ENCODE data around the gene PLCG2.

PLCG2 gene

DNA sequence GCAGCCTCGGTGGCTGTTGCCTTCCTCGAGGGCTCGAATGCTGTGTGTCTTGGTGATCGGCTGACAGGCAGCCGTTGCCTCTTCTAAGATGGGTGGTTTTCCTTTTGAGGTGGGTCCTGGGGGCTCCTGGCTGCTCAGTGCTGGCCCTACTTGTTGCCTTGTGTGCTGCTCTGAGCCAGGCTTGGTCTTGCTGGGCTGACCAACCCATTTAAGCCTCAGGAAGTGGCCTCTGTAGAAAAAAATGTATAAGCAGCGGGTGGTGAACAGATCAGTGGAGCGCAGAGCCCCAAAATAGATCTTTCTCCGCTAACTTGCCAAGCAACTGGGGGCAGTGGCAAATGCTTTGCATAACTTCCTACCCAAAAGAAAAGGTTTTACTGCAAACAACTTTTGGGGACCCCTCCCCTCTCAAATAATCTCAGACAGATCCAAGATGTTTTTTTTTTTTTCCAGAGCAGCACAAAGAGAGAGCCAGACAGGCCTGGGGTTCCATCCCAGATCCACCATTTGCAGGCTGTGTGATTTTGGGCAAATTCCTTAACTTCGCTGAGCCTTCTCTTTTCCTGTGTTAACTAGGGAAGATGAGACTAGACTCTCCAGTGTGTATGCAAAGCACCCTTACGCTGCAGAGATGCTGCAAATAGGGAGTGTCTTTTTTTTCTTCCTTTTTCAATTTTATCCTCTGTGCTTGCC is 42.5 kb downstream of the PLCG2 start:
- Mint-ChIP-seq H3K4me3 (no peak overlapping the region), H3K27ac (no peak overlapping the region), H3K36me3 (ENCODE audit: low read depth) (no peaks in the 10 kb centered on the region), H3K4me1 (ENCODE audit: low read depth) (peaks cover 13% of the 10 kb centered on the region), H3K27me3 (ENCODE audit: low read depth) (peaks cover 5% of the 10 kb centered on the region), H3K9me3 (no peaks in the 10 kb centered on the region)
- DNase-seq (ENCODE audit: low spot score), result no peak

DNA sequence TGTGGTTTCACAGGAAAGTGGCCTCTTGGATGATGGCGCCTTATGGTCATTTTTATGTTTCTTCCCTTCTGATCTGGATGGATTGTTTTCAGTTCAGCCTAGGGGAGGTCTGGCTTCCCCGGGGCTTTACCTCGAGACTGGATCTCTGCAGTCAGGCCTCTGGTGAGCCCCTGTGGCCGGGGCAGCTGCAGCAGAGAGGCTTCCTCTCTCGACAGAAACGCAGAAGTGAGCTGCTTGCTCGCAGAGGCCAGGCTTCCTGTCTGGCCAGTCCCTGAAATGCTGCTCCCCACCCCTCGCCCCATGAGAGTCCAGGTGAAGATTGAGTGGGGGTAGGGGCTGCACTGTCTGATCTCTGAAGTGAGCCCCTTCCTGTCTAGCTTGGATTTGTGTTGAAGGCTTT is 44.0 kb downstream of the PLCG2 start:
- Mint-ChIP-seq H3K4me3 (no peak overlapping the region), H3K27me3 (ENCODE audit: low read depth) (peaks cover 5% of the 10 kb centered on the region), H3K36me3 (ENCODE audit: low read depth) (no peaks in the 10 kb centered on the region), H3K27ac (no peak overlapping the region), H3K9me3 (no peaks in the 10 kb centered on the region), H3K4me1 (ENCODE audit: low read depth) (peaks cover 8% of the 10 kb centered on the region)
- no peak for DNase-seq (ENCODE audit: low spot score)

- H3K4me3 Mint-ChIP-seq, result no peak overlapping the region
- no peak for DNase-seq (ENCODE audit: low spot score)
- H3K9me3 Mint-ChIP-seq, result no peaks in the 10 kb centered on the region
- no peak overlapping the region for H3K27ac Mint-ChIP-seq
- no peaks in the 10 kb centered on the region for H3K36me3 Mint-ChIP-seq (ENCODE audit: low read depth)
- peaks cover 7% of the 10 kb centered on the region for H3K4me1 Mint-ChIP-seq (ENCODE audit: low read depth)
- H3K27me3 Mint-ChIP-seq (ENCODE audit: low read depth), result peaks cover 5% of the 10 kb centered on the region
Observed at GRCh38 chr16:81823734-81824133, 44.6 kb downstream of the PLCG2 start.

- peaks cover 13% of the 10 kb centered on the region for H3K4me1 Mint-ChIP-seq (ENCODE audit: low read depth)
- peaks cover 5% of the 10 kb centered on the region for H3K27me3 Mint-ChIP-seq (ENCODE audit: low read depth)
- no peak overlapping the region for H3K4me3 Mint-ChIP-seq
- no peaks in the 10 kb centered on the region for H3K36me3 Mint-ChIP-seq (ENCODE audit: low read depth)
- no peak for DNase-seq (ENCODE audit: low spot score)
- no peaks in the 10 kb centered on the region for H3K9me3 Mint-ChIP-seq
- no peak overlapping the region for H3K27ac Mint-ChIP-seq
Observed at GRCh38 chr16:81826523-81826922, 47.4 kb downstream of the PLCG2 start.

GRCh38 chr16:81830845-81831540 is 51.9 kb downstream of the PLCG2 start:
- H3K36me3 Mint-ChIP-seq (ENCODE audit: low read depth), result no peaks in the 10 kb centered on the region
- peaks cover 15% of the 10 kb centered on the region for H3K4me1 Mint-ChIP-seq (ENCODE audit: low read depth)

DNA sequence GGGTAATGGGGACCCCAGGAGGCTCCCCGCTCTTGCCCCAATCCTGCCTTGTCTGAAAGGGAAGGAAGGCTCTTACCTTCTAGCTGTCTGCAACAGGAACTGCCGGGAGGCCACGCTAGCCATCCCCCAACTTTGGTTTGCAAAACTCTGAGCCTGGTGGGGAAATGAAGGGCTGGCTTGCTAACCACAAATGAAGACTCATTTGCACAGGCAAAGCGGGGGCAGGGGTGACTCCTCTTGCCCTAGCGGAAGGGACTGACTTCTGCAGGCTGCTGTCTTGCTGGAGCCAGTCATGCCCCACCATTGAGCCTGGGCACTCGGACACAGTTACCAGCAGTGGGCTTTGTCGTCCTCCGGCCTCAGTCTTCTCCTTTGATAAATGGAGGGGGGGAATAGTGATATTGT is 52.6 kb downstream of the PLCG2 start:
- peak; percentile 48 for DNase-seq (ENCODE audit: low spot score)
- no peaks in the 10 kb centered on the region for H3K27me3 Mint-ChIP-seq (ENCODE audit: low read depth)
- H3K4me3 Mint-ChIP-seq, result peak overlapping the region; percentile 9
- no peaks in the 10 kb centered on the region for H3K9me3 Mint-ChIP-seq
- H3K4me1 Mint-ChIP-seq (ENCODE audit: low read depth), result peaks cover 15% of the 10 kb centered on the region
- H3K36me3 Mint-ChIP-seq (ENCODE audit: low read depth), result no peaks in the 10 kb centered on the region
- H3K27ac Mint-ChIP-seq, result peak overlapping the region; percentile 20

More at GRCh38 chr16:81830845-81831540, 51.9 kb downstream of the PLCG2 start:
- Mint-ChIP-seq H3K27me3 (ENCODE audit: low read depth) (no peaks in the 10 kb centered on the region), H3K4me3 (no peak overlapping the region), H3K27ac (no peak overlapping the region), H3K9me3 (no peaks in the 10 kb centered on the region)
- DNase-seq (ENCODE audit: low spot score), result no peak

- DNase-seq (ENCODE audit: low spot score), result no peak
- Mint-ChIP-seq H3K27me3 (ENCODE audit: low read depth) (no peaks in the 10 kb centered on the region), H3K9me3 (no peaks in the 10 kb centered on the region), H3K36me3 (ENCODE audit: low read depth) (no peaks in the 10 kb centered on the region), H3K27ac (no peak overlapping the region), H3K4me3 (no peak overlapping the region), H3K4me1 (ENCODE audit: low read depth) (peaks cover 17% of the 10 kb centered on the region)
Observed at GRCh38 chr16:81832801-81833547, 53.9 kb downstream of the PLCG2 start.

DNA sequence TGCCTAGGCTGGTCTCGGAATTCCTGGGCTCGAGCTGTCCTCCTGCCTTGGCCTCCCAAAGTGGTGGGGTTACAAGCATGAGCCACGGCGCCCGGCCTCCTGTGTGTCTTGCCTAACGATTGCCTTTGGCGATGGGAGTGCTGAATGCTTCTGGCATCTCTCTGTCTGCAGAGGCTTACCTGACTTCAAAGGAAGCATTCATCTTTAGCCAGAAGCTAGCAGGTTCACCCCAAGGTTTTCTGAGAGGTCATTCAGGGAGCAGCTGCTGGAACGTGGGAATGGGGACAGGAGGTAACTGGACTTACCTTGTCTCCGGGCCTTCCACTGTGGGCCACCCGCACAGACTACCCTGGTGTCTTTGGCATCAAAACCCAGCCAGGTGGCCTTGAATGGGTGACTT is 54.7 kb downstream of the PLCG2 start:
- DNase-seq (ENCODE audit: low spot score), result no peak
- no peaks in the 10 kb centered on the region for H3K27me3 Mint-ChIP-seq (ENCODE audit: low read depth)
- H3K4me1 Mint-ChIP-seq (ENCODE audit: low read depth), result peaks cover 17% of the 10 kb centered on the region
- no peaks in the 10 kb centered on the region for H3K36me3 Mint-ChIP-seq (ENCODE audit: low read depth)
- no peak overlapping the region for H3K4me3 Mint-ChIP-seq
- no peaks in the 10 kb centered on the region for H3K9me3 Mint-ChIP-seq
- no peak overlapping the region for H3K27ac Mint-ChIP-seq

GRCh38 chr16:81834868-81835267 is 55.8 kb downstream of the PLCG2 start:
- no peak overlapping the region for H3K4me3 Mint-ChIP-seq
- H3K36me3 Mint-ChIP-seq (ENCODE audit: low read depth), result no peaks in the 10 kb centered on the region
- DNase-seq (ENCODE audit: low spot score), result no peak
- H3K27ac Mint-ChIP-seq, result no peak overlapping the region
- H3K9me3 Mint-ChIP-seq, result no peaks in the 10 kb centered on the region
- peaks cover 17% of the 10 kb centered on the region for H3K4me1 Mint-ChIP-seq (ENCODE audit: low read depth)
- H3K27me3 Mint-ChIP-seq (ENCODE audit: low read depth), result no peaks in the 10 kb centered on the region

GRCh38 chr16:81836279-81837054 is 57.4 kb downstream of the PLCG2 start:
- Mint-ChIP-seq H3K4me3 (no peak overlapping the region), H3K36me3 (ENCODE audit: low read depth) (no peaks in the 10 kb centered on the region)

DNA sequence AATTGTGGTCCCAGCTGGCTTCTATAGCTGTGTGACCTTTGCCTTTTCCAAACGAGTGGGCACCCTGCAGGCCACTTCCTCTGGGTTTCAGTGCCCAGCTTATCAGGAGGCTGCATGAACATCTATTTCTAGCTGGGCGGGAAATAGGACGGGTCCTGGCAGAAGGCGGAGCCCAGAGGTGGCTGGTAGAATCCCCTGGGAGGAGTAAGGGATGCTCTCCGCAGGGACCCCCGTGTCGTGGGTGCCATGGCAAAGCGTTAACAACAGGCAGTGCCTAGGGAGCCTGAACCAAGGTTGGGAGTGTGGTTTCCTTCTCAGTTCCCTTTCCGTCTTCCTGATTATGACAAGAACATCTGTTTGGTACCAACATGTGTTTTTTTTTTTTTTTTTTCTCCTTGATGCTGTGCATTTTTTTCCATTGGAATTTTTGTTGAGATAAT is 58.2 kb downstream of the PLCG2 start:
- Mint-ChIP-seq H3K27ac (no peak overlapping the region), H3K4me1 (ENCODE audit: low read depth) (peaks cover 5% of the 10 kb centered on the region), H3K36me3 (ENCODE audit: low read depth) (no peaks in the 10 kb centered on the region), H3K27me3 (ENCODE audit: low read depth) (peaks cover 4% of the 10 kb centered on the region), H3K4me3 (no peak overlapping the region), H3K9me3 (no peaks in the 10 kb centered on the region)
- no peak for DNase-seq (ENCODE audit: low spot score)

More at GRCh38 chr16:81836279-81837054, 57.4 kb downstream of the PLCG2 start:
- Mint-ChIP-seq H3K27me3 (ENCODE audit: low read depth) (no peaks in the 10 kb centered on the region), H3K4me1 (ENCODE audit: low read depth) (peaks cover 11% of the 10 kb centered on the region), H3K27ac (no peak overlapping the region), H3K9me3 (no peaks in the 10 kb centered on the region)
- DNase-seq (ENCODE audit: low spot score), result no peak

- Mint-ChIP-seq H3K4me1 (ENCODE audit: low read depth) (peaks cover 10% of the 10 kb centered on the region), H3K9me3 (no peaks in the 10 kb centered on the region)
- no peak for DNase-seq (ENCODE audit: low spot score)
Observed at GRCh38 chr16:81838794-81839193, 59.7 kb downstream of the PLCG2 start.

GRCh38 chr16:81841722-81842121 is 62.6 kb downstream of the PLCG2 start:
- H3K4me1 Mint-ChIP-seq (ENCODE audit: low read depth), result peaks cover 10% of the 10 kb centered on the region
- H3K36me3 Mint-ChIP-seq (ENCODE audit: low read depth), result no peaks in the 10 kb centered on the region
- no peak for DNase-seq (ENCODE audit: low spot score)
- no peak overlapping the region for H3K4me3 Mint-ChIP-seq
- no peaks in the 10 kb centered on the region for H3K9me3 Mint-ChIP-seq
- H3K27ac Mint-ChIP-seq, result no peak overlapping the region
- H3K27me3 Mint-ChIP-seq (ENCODE audit: low read depth), result peaks cover 7% of the 10 kb centered on the region

More at GRCh38 chr16:81838794-81839193, 59.7 kb downstream of the PLCG2 start:
- no peak overlapping the region for H3K27ac Mint-ChIP-seq
- no peaks in the 10 kb centered on the region for H3K36me3 Mint-ChIP-seq (ENCODE audit: low read depth)
- H3K27me3 Mint-ChIP-seq (ENCODE audit: low read depth), result peaks cover 7% of the 10 kb centered on the region
- no peak overlapping the region for H3K4me3 Mint-ChIP-seq
